GM10847 (cell line): Measurements from ENCODE around the gene RXRB.

Experiments used
- POLR2A ChIP-seq: IDR thresholded peaks from 2 replicates; pipeline ENCODE4 v1.6.1; 2011; ENCODE audit not compliant: insufficient read length; ENCODE audit errors: extremely low read depth

RXRB gene

GRCh38 chr6:33175436-33176069 is 24.9 kb downstream of the RXRB start:
- no peak for TF ChIP-seq POLR2A

- no peak for TF ChIP-seq POLR2A
Observed at GRCh38 chr6:33174784-33175183, 25.7 kb downstream of the RXRB start.

DNA sequence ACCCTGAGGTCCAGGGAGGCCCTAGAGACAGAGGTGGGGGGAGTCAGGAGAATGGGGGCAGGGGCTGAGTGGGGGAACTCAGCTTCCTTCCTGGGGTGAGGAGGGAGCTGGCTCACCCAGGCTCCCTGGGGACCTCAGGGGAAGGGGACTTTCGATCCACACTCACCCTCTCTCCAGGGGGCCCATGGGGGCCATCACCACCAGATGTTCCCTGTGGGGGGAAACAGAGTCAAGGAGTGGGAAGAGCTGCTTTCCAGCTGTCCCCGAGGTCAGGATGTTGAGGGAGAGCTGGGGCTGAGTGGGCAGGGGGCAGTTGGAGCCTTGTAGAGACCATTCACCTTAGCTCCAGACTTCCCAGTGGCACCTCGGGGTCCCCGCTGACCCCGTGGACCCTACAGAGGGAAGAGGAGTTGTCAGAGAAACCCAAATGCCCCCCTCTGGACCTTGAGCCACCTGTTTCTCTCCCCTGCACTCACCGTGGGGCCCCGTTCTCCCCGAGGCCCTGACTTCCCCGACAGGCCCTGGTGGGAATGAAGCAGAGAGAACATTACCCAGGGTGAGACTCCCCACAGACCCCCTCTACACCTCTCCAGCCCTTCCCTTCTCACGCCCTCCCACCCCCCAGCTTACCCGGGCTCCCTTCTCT is 26.8 kb downstream of the RXRB start:
- TF ChIP-seq POLR2A, result no peak

GRCh38 chr6:33172688-33173534 is 27.6 kb downstream of the RXRB start:
- no peak for TF ChIP-seq POLR2A

DNA sequence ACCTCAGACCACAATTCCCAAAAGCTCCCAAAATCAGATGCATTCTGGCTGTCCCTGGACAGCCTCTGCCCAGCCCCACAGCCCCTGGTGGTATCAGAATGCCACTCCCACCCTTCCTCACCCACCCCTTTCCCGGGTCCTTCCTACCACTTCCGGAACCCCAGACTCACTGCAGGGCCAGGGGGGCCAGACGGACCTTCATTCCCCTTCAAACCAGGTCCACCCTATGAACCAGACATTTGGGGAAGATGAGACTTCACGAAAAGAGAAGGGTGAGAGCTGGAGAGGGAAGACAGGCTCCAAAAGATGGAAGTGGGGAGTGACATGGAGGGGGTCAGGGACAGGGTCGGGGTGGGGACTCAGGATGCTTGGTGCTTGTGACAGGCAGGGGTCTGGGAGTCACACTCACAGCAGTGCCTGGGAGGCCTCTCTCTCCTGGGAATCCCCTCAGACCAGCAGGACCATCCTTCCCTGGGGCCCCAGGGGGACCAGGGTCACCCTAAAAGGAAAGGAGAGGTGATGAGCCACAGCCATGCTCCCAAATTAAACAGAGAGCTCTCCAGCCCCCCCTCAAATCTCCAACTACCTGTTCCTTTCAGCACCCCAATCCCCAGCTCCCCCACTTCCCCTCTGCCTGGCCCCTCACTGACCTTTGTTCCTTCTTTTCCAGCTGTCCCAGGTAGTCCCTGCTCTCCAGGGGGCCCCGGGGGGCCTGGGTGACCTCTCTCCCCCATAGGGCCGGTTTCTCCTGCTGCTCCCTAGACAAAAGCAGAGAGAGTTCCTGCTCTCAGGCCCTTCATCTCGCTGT is 28.4 kb downstream of the RXRB start:
- no peak for TF ChIP-seq POLR2A

GRCh38 chr6:33171016-33171879 is 29.2 kb downstream of the RXRB start:
- no peak for TF ChIP-seq POLR2A

GRCh38 chr6:33170176-33171015 is 30.1 kb downstream of the RXRB start:
- no peak for TF ChIP-seq POLR2A

GRCh38 chr6:33169291-33170175 is 30.9 kb downstream of the RXRB start:
- TF ChIP-seq POLR2A, result no peak

GRCh38 chr6:33168639-33169038 is 31.8 kb downstream of the RXRB start:
- no peak for TF ChIP-seq POLR2A

GRCh38 chr6:33168284-33168601 is 32.2 kb downstream of the RXRB start:
- no peak for TF ChIP-seq POLR2A

GRCh38 chr6:33167374-33168283 is 32.8 kb downstream of the RXRB start:
- no peak for TF ChIP-seq POLR2A

DNA sequence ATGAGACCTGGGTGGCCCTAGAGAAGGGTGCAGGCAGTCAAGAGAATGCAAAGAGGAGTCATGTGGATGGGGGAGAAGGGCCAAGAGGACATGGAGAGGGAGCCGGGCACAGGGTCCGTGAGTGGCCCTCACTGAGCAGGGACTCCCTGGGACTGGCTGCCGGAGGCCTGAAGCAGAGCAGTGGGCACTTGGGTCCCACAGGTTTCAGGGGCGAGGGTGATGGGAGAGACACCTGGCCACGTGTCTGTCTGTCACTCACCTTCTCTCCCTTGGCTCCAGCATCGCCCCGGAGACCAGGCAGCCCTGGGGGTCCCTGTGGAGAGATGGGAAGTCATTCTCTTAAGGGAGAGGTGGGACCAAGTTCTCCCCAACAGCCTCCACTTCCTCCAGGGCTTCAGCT is 33.7 kb downstream of the RXRB start:
- no peak for TF ChIP-seq POLR2A
